Measurements from ENCODE around the gene SUCLA2. TPM values are rescaled to one million over a fixed set of nuclear protein-coding genes. Genes with fewer than 3 reads are reported as not detected.

The SUCLA2 gene
- total RNA-seq, 1 experiment from 2014 or later, result 53.9 TPM

DNA sequence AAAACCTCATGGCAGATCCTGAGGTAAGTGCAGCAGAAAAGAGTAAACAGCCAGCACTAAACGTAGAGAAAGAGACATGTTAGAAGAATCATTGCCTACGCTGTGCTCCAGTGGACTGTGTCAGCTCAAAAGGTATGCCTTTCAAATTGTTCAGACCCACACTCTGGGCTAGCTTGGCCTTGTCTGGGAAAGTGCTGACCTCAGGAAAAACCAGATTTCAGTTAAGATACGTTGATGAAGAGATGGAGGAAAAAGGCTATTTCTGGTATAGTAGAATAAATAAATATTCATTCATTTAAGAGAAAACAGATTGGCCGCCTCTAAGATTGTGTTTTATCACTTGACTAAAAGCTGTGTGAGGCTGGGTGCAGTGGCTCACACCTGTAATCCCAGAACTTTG, 9.6 kb upstream of the SUCLA2 start:
- Histone ChIP-seq H2BK5ac (ENCODE audit: insufficient read length, low read length) (no peak overlapping the region), H3T11ph (ENCODE audit: low read length) (no peak overlapping the region), H3K27ac (ENCODE audit: insufficient read length, low read depth, low read length) (no peak overlapping the region), H3K4me2 (ENCODE audit: insufficient read depth, insufficient read length, low read length) (no peak overlapping the region), H3K23me2 (ENCODE audit: insufficient read length, low read depth, low read length, poor library complexity, severe bottlenecking) (no peaks in the 10 kb centered on the region), H3K14ac (ENCODE audit: insufficient read depth, low read length) (no peak overlapping the region), H3K56ac (ENCODE audit: insufficient read length, low read depth, low read length) (no peak overlapping the region), H3K9ac (ENCODE audit: extremely low read depth, insufficient read length, low read length) (no peak overlapping the region), H2BK120ac (ENCODE audit: low read depth, low read length, poor library complexity, severe bottlenecking) (no peak overlapping the region), H3K9me3 (ENCODE audit: control insufficient read depth, low read depth, low read length) (no peaks in the 10 kb centered on the region), H4K91ac (ENCODE audit: insufficient read length, low read depth, low read length) (no peak overlapping the region), H2BK15ac (ENCODE audit: low read depth, low read length) (no peak overlapping the region), H3K4me1 (ENCODE audit: insufficient read depth, low read length) (peaks cover 4% of the 10 kb centered on the region; the same call in 1 of the 2 replicates), H2AFZ (ENCODE audit: low read length) (no peak overlapping the region), H3K18ac (ENCODE audit: insufficient read length, low read depth, low read length) (no peak overlapping the region), H4K5ac (ENCODE audit: insufficient read length, low read depth, low read length) (no peak overlapping the region), H3K4ac (ENCODE audit: low read depth, low read length) (no peak overlapping the region), H2BK12ac (ENCODE audit: insufficient read length, low read depth, low read length) (no peak overlapping the region), H4K20me1 (ENCODE audit: control insufficient read depth, insufficient read depth, insufficient read length) (no peaks in the 10 kb centered on the region), H3K27me3 (ENCODE audit: insufficient read depth, low read length) (no peaks in the 10 kb centered on the region), H3K79me2 (ENCODE audit: insufficient read depth, low read length) (no peaks in the 10 kb centered on the region), H4K8ac (replicated peaks; ENCODE audit: insufficient read length, low read depth, low read length) (no peak overlapping the region), H2AK5ac (ENCODE audit: insufficient read length, low read length) (no peak overlapping the region), H2BK20ac (ENCODE audit: low read depth, low read length, poor library complexity, severe bottlenecking) (no peak overlapping the region), H3K79me1 (ENCODE audit: insufficient read depth, low read depth, low read length, poor library complexity, severe bottlenecking) (no peaks in the 10 kb centered on the region), H3K23ac (ENCODE audit: insufficient read length, low read depth, low read length) (no peak overlapping the region)
- Mint-ChIP-seq H3K9me3 (no peaks in the 10 kb centered on the region; a peak in 1 of 5 replicates), H3K4me1 (peaks cover 13 to 19% of the 10 kb centered on the region in 2 experiments), H3K27ac (peak overlapping the region in 1 of 3 experiments; percentile 54; a peak in 1 of 7 replicates), H3K36me3 (ENCODE audit: insufficient read depth in 1 of 3, low read depth in 3 of 3) (no peaks in the 10 kb centered on the region; a peak in 2 of 7 replicates), H3K4me3 (no peak overlapping the region), H3K27me3 (ENCODE audit: low read depth) (no peaks in the 10 kb centered on the region)
- DNase-seq, result no peak
- TF ChIP-seq, protein P1, sequence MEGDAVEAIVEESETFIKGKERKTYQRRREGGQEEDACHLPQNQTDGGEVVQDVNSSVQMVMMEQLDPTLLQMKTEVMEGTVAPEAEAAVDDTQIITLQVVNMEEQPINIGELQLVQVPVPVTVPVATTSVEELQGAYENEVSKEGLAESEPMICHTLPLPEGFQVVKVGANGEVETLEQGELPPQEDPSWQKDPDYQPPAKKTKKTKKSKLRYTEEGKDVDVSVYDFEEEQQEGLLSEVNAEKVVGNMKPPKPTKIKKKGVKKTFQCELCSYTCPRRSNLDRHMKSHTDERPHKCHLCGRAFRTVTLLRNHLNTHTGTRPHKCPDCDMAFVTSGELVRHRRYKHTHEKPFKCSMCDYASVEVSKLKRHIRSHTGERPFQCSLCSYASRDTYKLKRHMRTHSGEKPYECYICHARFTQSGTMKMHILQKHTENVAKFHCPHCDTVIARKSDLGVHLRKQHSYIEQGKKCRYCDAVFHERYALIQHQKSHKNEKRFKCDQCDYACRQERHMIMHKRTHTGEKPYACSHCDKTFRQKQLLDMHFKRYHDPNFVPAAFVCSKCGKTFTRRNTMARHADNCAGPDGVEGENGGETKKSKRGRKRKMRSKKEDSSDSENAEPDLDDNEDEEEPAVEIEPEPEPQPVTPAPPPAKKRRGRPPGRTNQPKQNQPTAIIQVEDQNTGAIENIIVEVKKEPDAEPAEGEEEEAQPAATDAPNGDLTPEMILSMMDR (conservative IDR thresholded peaks at IDR 0.05), result no peak
- no CpG with 5 or more reads among the region's 4 CpGs for WGBS (ENCODE audit: extremely low coverage, insufficient read length, low lambda C conversion rate)

Measured in H9 (cell line).